22Rv1 (cell line): ENCODE data around the gene BOC.

Experiments used
- CTCF ChIP-seq: fragments of 450-650 bp; IDR thresholded peaks from 2 replicates; pipeline ENCODE4 v1.5.1; 2017; ENCODE audit warnings: mild to moderate bottlenecking
- ZFX ChIP-seq: fragments of 450-650 bp; IDR thresholded peaks from 2 replicates; pipeline ENCODE4 v1.6.1; 2017; ENCODE audit warnings: antibody characterized with exemption, borderline replicate concordance

- TF ChIP-seq CTCF (no peak), ZFX (no peak)
Observed at GRCh38 chr3:113284453-113285050, 73.2 kb downstream of the BOC start.
